ENCODE data around the gene LIG3.

GRCh38 chr17:35021520-35022380 lies 41.4 kb downstream of the LIG3 start:
- TF ChIP-seq POLR2AphosphoS5 (IDR thresholded peaks at IDR 0.05; ENCODE audit: low read depth, low read length) (no peak), CTCF (IDR thresholded peaks at IDR 0.05) (no peak), REST (IDR thresholded peaks at IDR 0.05; ENCODE audit: insufficient read depth in 1 of 2, low read depth in 2 of 2, low read length in 1 of 2) (no peak), TCF7L2 (IDR thresholded peaks at IDR 0.05; ENCODE audit: low read depth, low read length) (no peak), SIN3A (IDR thresholded peaks at IDR 0.05; ENCODE audit: borderline replicate concordance, insufficient read depth, low read depth, low read length) (no peak)

Data from Panc1 (cell line).